ENCODE results near the gene MYL5. TPM values are rescaled to one million over a fixed set of nuclear protein-coding genes. Genes with fewer than 3 reads are reported as not detected.

Gene MYL5
- total RNA-seq, 4 donors from 2014 or later: 1.5 to 12.6 (median 3.8) TPM

DNA sequence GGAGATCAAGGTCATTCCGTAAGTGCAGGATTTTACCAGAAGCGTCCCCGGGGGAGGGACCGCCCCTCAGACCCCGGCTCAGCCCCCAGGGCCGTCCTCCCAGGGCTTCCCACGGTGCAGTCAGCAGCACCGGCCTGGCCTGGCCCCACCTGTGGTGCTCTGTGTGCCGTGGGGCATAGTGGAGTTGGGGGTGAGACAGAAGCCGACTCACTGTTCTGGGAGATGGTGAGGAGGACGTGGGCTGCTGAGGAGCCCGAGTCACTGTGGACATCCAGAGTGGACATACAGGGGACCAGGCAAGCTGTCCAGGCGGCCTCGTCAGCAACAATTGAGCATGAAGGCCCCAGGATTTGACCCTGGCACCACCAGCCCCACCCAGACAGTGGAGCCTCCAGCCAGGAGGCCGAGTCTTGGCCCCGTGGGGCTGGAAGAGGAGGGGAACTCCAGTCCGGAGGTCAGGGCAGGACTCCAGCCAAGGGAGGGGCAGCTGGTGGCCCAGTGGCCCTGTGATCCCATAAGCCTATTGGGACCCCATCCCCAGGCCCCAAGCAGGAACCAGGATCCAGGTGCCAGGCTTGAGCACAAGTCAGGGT is 19.4 kb upstream of the MYL5 start:
- H3K4me3 ChIP-seq: no peak overlapping the region
- TF ChIP-seq POLR2A (IDR thresholded peaks at IDR 0.05) (no peak), POLR2AphosphoS5 (IDR thresholded peaks at IDR 0.05) (no peak), EP300 (IDR thresholded peaks at IDR 0.05) (no peak)
- TF ChIP-seq, protein P1, sequence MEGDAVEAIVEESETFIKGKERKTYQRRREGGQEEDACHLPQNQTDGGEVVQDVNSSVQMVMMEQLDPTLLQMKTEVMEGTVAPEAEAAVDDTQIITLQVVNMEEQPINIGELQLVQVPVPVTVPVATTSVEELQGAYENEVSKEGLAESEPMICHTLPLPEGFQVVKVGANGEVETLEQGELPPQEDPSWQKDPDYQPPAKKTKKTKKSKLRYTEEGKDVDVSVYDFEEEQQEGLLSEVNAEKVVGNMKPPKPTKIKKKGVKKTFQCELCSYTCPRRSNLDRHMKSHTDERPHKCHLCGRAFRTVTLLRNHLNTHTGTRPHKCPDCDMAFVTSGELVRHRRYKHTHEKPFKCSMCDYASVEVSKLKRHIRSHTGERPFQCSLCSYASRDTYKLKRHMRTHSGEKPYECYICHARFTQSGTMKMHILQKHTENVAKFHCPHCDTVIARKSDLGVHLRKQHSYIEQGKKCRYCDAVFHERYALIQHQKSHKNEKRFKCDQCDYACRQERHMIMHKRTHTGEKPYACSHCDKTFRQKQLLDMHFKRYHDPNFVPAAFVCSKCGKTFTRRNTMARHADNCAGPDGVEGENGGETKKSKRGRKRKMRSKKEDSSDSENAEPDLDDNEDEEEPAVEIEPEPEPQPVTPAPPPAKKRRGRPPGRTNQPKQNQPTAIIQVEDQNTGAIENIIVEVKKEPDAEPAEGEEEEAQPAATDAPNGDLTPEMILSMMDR (IDR thresholded peaks at IDR 0.05): no peak
- WGBS, 2 donors (ENCODE audit: low coverage in 1 of 2): 48 to 72% methylated on average over 2 to 5 of the region's 17 CpGs
- H3K27me3 ChIP-seq: peaks cover 65% of the 10 kb centered on the region
- H3K9me3 ChIP-seq: no peaks in the 10 kb centered on the region
- no peaks in the 10 kb centered on the region for H3K4me1 ChIP-seq
- ATAC-seq: no peak
- H3K36me3 ChIP-seq: no peaks in the 10 kb centered on the region
- H3K27ac ChIP-seq: no peak overlapping the region

DNA sequence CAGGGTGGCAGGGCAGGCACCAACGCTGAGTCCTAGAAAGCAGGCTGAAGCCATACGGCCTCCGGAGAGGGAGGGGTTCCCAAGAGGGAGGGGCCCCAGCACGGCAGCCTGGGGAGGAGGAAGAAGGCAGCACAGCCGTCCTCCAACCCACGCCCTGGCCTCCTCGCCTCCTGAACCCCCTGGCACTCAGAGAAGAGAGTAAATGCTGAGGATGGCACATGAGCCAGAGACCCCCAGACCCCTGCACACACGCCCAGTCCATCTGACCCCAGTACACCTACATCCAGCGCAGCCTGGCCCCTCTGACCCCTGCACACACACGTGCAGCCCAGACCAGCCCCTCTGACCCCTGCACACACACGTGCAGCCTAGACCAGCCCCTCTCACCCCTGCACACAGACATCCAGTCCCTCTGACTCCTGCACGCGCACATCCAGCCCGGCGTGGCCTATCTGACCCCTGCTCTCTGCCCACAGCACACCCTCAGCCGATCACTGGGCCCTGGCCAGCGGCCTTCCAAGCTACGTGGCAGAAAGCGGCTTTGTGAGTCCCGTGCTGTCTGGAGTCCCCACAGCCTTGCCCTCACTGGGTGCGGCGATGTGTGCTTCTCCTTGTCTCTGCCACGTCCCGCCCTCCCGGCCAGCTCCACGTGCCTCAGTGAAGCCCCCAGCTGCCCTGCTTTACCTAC is 18.7 kb upstream of the MYL5 start:
- Histone ChIP-seq H3K27me3 (peaks cover 59% of the 10 kb centered on the region), H3K36me3 (no peaks in the 10 kb centered on the region), H3K9me3 (no peaks in the 10 kb centered on the region), H3K4me1 (no peaks in the 10 kb centered on the region), H3K27ac (no peak overlapping the region), H3K4me3 (no peak overlapping the region)
- ATAC-seq: no peak
- no peak for TF ChIP-seq EP300 (IDR thresholded peaks at IDR 0.05)
- TF ChIP-seq POLR2A (IDR thresholded peaks at IDR 0.05): no peak
- TF ChIP-seq, protein P1 (IDR thresholded peaks at IDR 0.05): no peak
- no peak for TF ChIP-seq POLR2AphosphoS5 (IDR thresholded peaks at IDR 0.05)
- 55 to 58% methylated on average over 6 to 11 of the region's 26 CpGs for WGBS, 2 donors (ENCODE audit: low coverage in 1 of 2)

DNA sequence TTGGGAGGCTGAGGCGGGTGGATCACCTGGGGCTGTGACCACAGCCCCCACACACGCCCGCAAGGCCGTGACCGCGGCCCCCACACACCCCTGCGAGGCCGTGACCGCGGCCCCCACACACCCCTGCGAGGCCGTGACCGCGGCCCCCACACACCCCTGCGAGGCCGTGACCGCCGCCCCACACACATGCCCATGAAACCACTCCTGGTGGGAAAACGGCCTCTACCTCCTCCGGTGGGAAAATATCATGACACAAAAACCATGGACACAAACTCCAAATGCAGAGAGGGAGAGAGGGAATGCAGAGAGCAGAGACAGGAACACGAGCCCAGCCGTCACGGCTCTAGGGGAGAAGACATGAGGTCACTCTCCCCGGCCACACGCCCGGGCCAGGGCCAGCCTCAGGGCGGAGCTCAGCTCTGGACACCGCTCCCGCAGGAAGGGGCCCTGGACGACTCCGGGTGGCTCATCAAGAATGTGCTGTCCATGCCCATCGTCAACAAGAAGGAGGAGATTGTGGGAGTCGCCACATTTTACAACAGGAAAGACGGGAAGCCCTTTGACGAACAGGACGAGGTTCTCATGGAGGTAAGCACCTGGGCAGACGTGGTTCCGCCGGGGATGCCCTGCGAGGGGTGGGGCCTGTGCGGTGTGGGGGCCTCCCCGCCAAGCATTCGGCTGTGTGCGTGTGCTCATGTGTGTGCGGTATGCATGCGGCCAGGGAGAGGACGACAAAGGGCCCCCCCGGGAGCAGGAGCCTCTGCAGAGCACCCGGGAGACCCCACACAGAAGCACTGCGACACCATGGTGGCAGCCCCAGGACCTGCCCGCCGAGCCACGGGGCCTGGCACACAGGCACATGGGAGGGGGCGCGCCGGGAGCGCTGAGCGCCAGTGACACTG is 17.7 kb upstream of the MYL5 start:
- Histone ChIP-seq H3K36me3 (no peaks in the 10 kb centered on the region), H3K9me3 (no peaks in the 10 kb centered on the region), H3K27ac (no peak overlapping the region), H3K4me1 (no peaks in the 10 kb centered on the region), H3K4me3 (no peak overlapping the region), H3K27me3 (peaks cover 48% of the 10 kb centered on the region)
- WGBS, 2 donors (ENCODE audit: low coverage in 1 of 2): 57% methylated on average over 17 of the region's 58 CpGs; no CpG with 5 or more reads in 1 of the 2 donors
- TF ChIP-seq EP300 (IDR thresholded peaks at IDR 0.05): no peak
- TF ChIP-seq POLR2A (IDR thresholded peaks at IDR 0.05): no peak
- no peak for TF ChIP-seq POLR2AphosphoS5 (IDR thresholded peaks at IDR 0.05)
- TF ChIP-seq, protein P1 (IDR thresholded peaks at IDR 0.05): no peak
- ATAC-seq: no peak

DNA sequence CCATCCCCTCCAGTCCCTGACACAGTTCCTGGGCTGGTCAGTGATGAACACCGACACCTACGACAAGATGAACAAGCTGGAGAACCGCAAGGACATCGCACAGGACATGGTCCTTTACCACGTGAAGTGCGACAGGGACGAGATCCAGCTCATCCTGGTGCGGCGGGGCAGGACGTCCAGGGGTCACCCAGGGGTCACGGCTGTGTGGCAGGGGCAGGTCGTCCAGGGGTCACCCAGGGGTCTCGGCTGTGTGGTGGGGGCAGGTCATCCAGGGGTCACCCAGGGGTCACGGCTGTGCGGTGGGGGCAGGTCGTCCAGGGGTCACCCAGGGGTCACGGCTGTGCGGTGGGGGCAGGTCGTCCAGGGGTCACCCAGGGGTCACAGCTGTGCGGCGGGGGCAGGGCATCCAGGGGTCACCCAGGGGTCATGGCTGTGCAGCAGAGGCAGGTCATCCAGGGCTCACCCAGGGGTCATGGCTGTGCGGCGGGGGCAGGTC is 17.0 kb upstream of the MYL5 start:
- TF ChIP-seq POLR2A (IDR thresholded peaks at IDR 0.05) (no peak), POLR2AphosphoS5 (IDR thresholded peaks at IDR 0.05) (no peak), EP300 (IDR thresholded peaks at IDR 0.05) (no peak)
- TF ChIP-seq, protein P1 (IDR thresholded peaks at IDR 0.05): no peak
- H3K4me3 ChIP-seq: no peak overlapping the region
- ATAC-seq: no peak

More for the DNA sequence above, 17.0 kb upstream of the MYL5 start:
- Histone ChIP-seq H3K27me3 (peaks cover 43% of the 10 kb centered on the region), H3K36me3 (no peaks in the 10 kb centered on the region), H3K9me3 (no peaks in the 10 kb centered on the region), H3K27ac (no peak overlapping the region), H3K4me1 (no peaks in the 10 kb centered on the region)
- WGBS, 2 donors (ENCODE audit: low coverage in 1 of 2): no CpG with 5 or more reads among the region's 23 CpGs

All from gastroesophageal sphincter (tissue), 4 donors.